HEK293 (cell line): Measurements from ENCODE around the gene STRIP1.

Source experiments
- CTCF ChIP-seq: fragments of 450-650 bp; formaldehyde crosslinking; IDR thresholded peaks from 2 replicates; pipeline ENCODE4 v1.5.1; 2016; ENCODE audit warnings: missing biosample characterization, missing genetic modification characterization
- PATZ1 ChIP-seq: fragments of 450-650 bp; formaldehyde crosslinking; IDR thresholded peaks from 2 replicates; pipeline ENCODE4 v1.5.1; 2016; ENCODE audit warnings: missing biosample characterization, missing genetic modification characterization
- REST ChIP-seq: fragments of 450-650 bp; formaldehyde crosslinking; IDR thresholded peaks from 2 replicates; pipeline ENCODE4 v1.5.1; 2016; ENCODE audit warnings: missing biosample characterization, missing genetic modification characterization
- ZBTB11 ChIP-seq: fragments of 450-650 bp; formaldehyde crosslinking; conservative IDR thresholded peaks from 2 replicates; pipeline ENCODE4 v1.5.1; 2016; ENCODE audit warnings: low read depth, missing biosample characterization, missing genetic modification characterization
- ZBTB7A ChIP-seq: fragments of 450-650 bp; formaldehyde crosslinking; IDR thresholded peaks from 2 replicates; pipeline ENCODE4 v1.5.1; 2016; ENCODE audit warnings: low read depth, missing biosample characterization, missing genetic modification characterization
- ZNF140 ChIP-seq: fragments of 450-650 bp; formaldehyde crosslinking; IDR thresholded peaks from 2 replicates; pipeline ENCODE4 v1.5.1; 2016; ENCODE audit warnings: missing biosample characterization, missing genetic modification characterization
- ZNF18 ChIP-seq: fragments of 450-650 bp; formaldehyde crosslinking; IDR thresholded peaks from 2 replicates; pipeline ENCODE4 v1.5.1; 2016; ENCODE audit warnings: missing biosample characterization, missing genetic modification characterization
- ZNF223 ChIP-seq: fragments of 450-650 bp; formaldehyde crosslinking; IDR thresholded peaks from 2 replicates; pipeline ENCODE4 v1.5.1; 2016; ENCODE audit warnings: missing biosample characterization, missing genetic modification characterization
- ZNF311 ChIP-seq: fragments of 450-650 bp; formaldehyde crosslinking; IDR thresholded peaks from 2 replicates; pipeline ENCODE4 v1.5.1; 2017; ENCODE audit warnings: missing biosample characterization, missing genetic modification characterization, borderline replicate concordance
- ZNF335 ChIP-seq: fragments of 450-650 bp; formaldehyde crosslinking; conservative IDR thresholded peaks from 2 replicates; pipeline ENCODE4 v1.5.1; 2016; ENCODE audit warnings: missing biosample characterization, missing genetic modification characterization
- ZNF354C ChIP-seq: fragments of 450-650 bp; formaldehyde crosslinking; IDR thresholded peaks from 2 replicates; pipeline ENCODE4 v1.5.1; 2016; ENCODE audit warnings: missing biosample characterization, missing genetic modification characterization, low read depth, borderline replicate concordance
- ZNF449 ChIP-seq: fragments of 450-650 bp; formaldehyde crosslinking; IDR thresholded peaks from 2 replicates; pipeline ENCODE4 v1.5.1; 2017; ENCODE audit warnings: missing biosample characterization, mild to moderate bottlenecking, missing genetic modification characterization, moderate library complexity
- TF ChIP-seq, protein P1 (sequence below): sonication (generic); formaldehyde crosslinking; IDR thresholded peaks from 2 replicates; pipeline ENCODE4 v1.8.1; 2022; ENCODE audit warnings: mild to moderate bottlenecking, moderate library complexity, missing genetic modification reagents
- TF ChIP-seq, protein P2 (sequence below): fragments of 450-650 bp; formaldehyde crosslinking; IDR thresholded peaks from 2 replicates; pipeline ENCODE4 v1.5.1; 2016; ENCODE audit warnings: missing biosample characterization, missing genetic modification characterization

DNA sequence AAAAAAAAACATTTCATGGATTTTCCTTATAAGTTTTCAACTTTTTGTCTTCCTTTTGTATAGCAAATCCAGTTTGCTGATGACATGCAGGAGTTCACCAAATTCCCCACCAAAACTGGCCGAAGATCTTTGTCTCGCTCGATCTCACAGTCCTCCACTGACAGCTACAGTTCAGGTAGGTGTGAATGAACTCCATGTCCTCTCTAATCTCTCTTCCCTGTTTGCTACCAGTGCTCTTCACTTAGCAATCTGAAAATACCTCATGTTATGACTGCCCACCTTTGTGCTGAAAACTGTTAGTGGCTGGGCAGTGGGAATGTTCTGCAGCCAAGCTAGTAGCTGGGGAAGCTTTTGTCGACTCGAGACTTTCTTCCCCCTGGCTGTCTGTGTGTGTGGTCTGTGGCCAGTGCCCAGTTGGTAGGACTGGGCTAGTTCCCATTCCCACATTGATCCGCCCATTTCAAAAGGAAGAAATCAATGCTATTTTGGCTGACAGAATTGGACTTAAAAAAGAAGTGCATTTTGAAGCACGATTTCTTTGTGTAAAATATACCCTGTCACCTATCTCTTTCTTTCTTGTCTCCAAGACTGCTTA is 25.4 kb upstream of the STRIP1 start:
- TF ChIP-seq ZBTB7A (tag by site-specific recombination) (no peak), CTCF (no peak), ZNF140 (tag by site-specific recombination) (no peak), REST (no peak), ZNF449 (tag by site-specific recombination) (no peak), ZNF18 (no peak), ZNF223 (tag by site-specific recombination) (no peak), ZNF311 (tag by site-specific recombination) (no peak), PATZ1 (no peak), ZBTB11 (tag by site-specific recombination) (no peak), ZNF354C (tag by site-specific recombination) (no peak), ZNF335 (tag by site-specific recombination) (no peak)
- TF ChIP-seq, protein P1, sequence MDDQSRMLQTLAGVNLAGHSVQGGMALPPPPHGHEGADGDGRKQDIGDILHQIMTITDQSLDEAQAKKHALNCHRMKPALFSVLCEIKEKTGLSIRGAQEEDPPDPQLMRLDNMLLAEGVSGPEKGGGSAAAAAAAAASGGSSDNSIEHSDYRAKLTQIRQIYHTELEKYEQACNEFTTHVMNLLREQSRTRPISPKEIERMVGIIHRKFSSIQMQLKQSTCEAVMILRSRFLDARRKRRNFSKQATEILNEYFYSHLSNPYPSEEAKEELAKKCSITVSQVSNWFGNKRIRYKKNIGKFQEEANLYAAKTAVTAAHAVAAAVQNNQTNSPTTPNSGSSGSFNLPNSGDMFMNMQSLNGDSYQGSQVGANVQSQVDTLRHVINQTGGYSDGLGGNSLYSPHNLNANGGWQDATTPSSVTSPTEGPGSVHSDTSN (CRISPR knock-in tag), result no peak
- TF ChIP-seq, protein P2, sequence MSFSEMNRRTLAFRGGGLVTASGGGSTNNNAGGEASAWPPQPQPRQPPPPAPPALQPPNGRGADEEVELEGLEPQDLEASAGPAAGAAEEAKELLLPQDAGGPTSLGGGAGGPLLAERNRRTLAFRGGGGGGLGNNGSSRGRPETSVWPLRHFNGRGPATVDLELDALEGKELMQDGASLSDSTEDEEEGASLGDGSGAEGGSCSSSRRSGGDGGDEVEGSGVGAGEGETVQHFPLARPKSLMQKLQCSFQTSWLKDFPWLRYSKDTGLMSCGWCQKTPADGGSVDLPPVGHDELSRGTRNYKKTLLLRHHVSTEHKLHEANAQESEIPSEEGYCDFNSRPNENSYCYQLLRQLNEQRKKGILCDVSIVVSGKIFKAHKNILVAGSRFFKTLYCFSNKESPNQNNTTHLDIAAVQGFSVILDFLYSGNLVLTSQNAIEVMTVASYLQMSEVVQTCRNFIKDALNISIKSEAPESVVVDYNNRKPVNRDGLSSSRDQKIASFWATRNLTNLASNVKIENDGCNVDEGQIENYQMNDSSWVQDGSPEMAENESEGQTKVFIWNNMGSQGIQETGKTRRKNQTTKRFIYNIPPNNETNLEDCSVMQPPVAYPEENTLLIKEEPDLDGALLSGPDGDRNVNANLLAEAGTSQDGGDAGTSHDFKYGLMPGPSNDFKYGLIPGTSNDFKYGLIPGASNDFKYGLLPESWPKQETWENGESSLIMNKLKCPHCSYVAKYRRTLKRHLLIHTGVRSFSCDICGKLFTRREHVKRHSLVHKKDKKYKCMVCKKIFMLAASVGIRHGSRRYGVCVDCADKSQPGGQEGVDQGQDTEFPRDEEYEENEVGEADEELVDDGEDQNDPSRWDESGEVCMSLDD (tag by site-specific recombination), result no peak
